ENCODE measurements around the gene RASL11A.
"Not testable (repeated sequence)": the region's sequence is repeated elsewhere in the genome, so short reads cannot be mapped to it uniquely, and the experiment has no call there.

RASL11A gene

GRCh38 chr13:27321468-27322431, 51.1 kb downstream of the RASL11A start:
- DNase-seq = no peak
- in situ Hi-C loops (cut with HindIII; ENCODE audit: low pct_ligation_motif_present, low pct_unique_long_range_greater_than_20kb, low sequenced_read_pairs) = no loop called here

- not testable (repeated sequence) for DNase-seq
Measured at GRCh38 chr13:27322443-27322842, 51.8 kb downstream of the RASL11A start.

More at GRCh38 chr13:27322443-27322842, 51.8 kb downstream of the RASL11A start:
- in situ Hi-C loops (cut with HindIII; ENCODE audit: low pct_ligation_motif_present, low pct_unique_long_range_greater_than_20kb, low sequenced_read_pairs) = not testable (repeated sequence)

Data from ACHN (cell line).